GM13977 (cell line): ENCODE data around the gene ZBTB42.

Source experiments
- DNase-seq: peaks from one replicate; pipeline ENCODE4 v3.0.0; 2012; ENCODE audit warnings: low spot score
- in situ Hi-C: fragments of 300-500 bp; cut with MboI; formaldehyde crosslinking; loops from one replicate; pipeline ENCODE4 v1.12.0; 2022; ENCODE audit warnings: low sequenced_read_pairs, low pct_unique_long_range_greater_than_20kb, mixed read lengths, inconsistent platforms; ENCODE audit not compliant: unreplicated experiment
- TF ChIP-seq, protein P1 (sequence below): IDR thresholded peaks from 2 replicates; pipeline ENCODE4 v1.5.1; 2012; ENCODE audit warnings: mild to moderate bottlenecking, control low read depth; ENCODE audit not compliant: insufficient read depth; ENCODE audit errors: extremely low read depth, missing control alignments

The ZBTB42 gene

GRCh38 chr14:104754213-104754851 lies 46.6 kb upstream of the ZBTB42 start:
- TF ChIP-seq, protein P1, sequence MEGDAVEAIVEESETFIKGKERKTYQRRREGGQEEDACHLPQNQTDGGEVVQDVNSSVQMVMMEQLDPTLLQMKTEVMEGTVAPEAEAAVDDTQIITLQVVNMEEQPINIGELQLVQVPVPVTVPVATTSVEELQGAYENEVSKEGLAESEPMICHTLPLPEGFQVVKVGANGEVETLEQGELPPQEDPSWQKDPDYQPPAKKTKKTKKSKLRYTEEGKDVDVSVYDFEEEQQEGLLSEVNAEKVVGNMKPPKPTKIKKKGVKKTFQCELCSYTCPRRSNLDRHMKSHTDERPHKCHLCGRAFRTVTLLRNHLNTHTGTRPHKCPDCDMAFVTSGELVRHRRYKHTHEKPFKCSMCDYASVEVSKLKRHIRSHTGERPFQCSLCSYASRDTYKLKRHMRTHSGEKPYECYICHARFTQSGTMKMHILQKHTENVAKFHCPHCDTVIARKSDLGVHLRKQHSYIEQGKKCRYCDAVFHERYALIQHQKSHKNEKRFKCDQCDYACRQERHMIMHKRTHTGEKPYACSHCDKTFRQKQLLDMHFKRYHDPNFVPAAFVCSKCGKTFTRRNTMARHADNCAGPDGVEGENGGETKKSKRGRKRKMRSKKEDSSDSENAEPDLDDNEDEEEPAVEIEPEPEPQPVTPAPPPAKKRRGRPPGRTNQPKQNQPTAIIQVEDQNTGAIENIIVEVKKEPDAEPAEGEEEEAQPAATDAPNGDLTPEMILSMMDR = no peak
- in situ Hi-C loops = loop anchor here (25.0 kb wide), 1 partner anchor 283 kb away; no protein-coding TSS in a partner anchor
- DNase-seq = no peak

GRCh38 chr14:104755621-104756020 lies 45.3 kb upstream of the ZBTB42 start:
- in situ Hi-C loops = loop anchor here (25.0 kb wide), 1 partner anchor 282 kb away; no protein-coding TSS in a partner anchor
- TF ChIP-seq, protein P1 = no peak
- no peak for DNase-seq

DNA sequence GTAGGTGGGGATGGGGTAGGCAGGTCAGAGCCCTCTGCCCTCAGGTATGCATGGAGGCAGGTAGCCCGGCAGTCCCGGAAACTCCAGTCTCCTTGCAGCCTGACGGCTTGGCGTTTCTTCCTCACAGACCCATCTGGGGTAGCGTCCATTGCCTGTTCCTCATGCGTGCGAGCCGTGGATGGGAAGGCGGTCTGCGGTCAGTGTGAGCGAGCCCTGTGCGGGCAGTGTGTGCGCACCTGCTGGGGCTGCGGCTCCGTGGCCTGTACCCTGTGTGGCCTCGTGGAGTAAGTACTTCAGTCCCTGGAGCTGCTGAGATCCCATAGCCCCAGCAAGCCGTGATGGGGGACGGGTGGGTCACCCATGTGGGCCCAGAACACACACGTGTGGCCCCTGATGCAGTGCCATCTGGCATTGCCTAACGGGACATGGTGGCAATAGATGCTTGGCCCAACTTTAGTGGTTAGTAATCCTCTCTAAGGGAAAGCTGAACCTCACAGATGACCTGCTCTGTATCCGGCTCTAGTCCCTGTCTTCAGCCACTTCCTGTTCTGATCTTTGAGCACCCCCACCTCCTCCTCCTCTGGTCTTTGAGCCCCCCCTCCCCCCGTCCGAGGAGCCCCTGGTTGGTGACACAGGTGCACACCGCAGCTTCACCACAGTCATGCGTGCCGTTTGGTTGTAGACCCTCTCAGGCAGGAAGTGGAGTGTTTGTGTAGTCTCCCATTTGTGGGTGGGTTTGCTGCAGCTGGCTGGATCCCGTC lies 44.2 kb upstream of the ZBTB42 start:
- TF ChIP-seq, protein P1 = no peak
- no peak for DNase-seq
- in situ Hi-C loops = loop anchor here (25.0 kb wide), 1 partner anchor 281 kb away; no protein-coding TSS in a partner anchor

GRCh38 chr14:104757238-104757585 lies 43.7 kb upstream of the ZBTB42 start:
- no peak for DNase-seq
- TF ChIP-seq, protein P1 = no peak
- in situ Hi-C loops = loop anchor here (25.0 kb wide), 1 partner anchor 280 kb away; no protein-coding TSS in a partner anchor

DNA sequence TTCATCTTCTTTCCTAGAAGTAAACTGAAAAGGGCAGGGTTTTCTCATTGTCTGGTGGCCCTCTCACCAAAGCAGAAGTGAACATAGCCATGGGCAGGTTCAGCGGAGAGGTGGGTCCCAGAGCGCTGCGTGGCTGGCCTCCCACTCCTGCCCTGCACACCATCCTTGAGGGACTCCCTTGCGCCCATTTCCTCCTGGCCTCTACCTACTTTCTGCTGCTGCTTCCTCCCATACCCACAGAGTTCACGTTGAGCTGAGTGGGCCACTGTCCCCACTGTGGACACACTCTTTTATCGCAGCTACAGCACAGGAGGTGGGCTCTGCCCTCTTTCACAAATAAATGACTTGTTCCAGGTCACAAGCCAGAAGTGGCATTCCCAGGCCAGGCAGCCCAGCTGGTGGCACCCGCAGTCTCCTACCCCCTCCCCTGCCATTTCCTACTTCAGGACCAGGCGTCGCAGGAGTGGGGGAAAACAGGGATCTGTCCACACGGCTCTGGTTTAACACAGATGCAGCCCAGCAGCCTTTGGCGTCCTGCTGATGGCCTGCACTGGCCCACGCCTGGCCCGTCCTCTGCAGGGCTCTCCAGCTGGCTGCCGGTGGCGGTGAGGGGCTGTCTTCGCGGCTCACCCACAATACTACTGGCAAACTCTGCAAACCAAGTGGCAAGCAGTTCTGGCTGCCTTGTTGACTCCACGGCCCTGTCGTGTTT lies 43.1 kb upstream of the ZBTB42 start:
- in situ Hi-C loops = loop anchor here (25.0 kb wide), 1 partner anchor 279 kb away; no protein-coding TSS in a partner anchor
- TF ChIP-seq, protein P1 = no peak
- DNase-seq = no peak
